Measurements from ENCODE around the gene PDP2. TPM values are rescaled to one million over a fixed set of nuclear protein-coding genes. Genes with fewer than 3 reads are reported as not detected.

PDP2 gene
- total and polyA plus RNA-seq, 9 of the 15 experiments (the other 6 are each of a cell fraction or from before 2014, with no cell fraction given) = 2.5 to 24.3 (median 7.2) TPM

GRCh38 chr16:66900721-66901441 lies 20.6 kb downstream of the PDP2 start (continued):
- TF ChIP-seq MLX (CRISPR knock-in tag; conservative IDR thresholded peaks at IDR 0.05) (no peak), ZNF133 (CRISPR knock-in tag; IDR thresholded peaks at IDR 0.05) (no peak), ZKSCAN8 (CRISPR knock-in tag; IDR thresholded peaks at IDR 0.05) (no peak), MAZ (CRISPR knock-in tag; conservative IDR thresholded peaks at IDR 0.05 in 1 of 2, IDR thresholded peaks at IDR 0.05 in 1 of 2) (0 out of 4 replicates have a peak, but pooled peaks of 1 of the 2 experiments have one; percentile 13), ZNF175 (CRISPR knock-in tag; IDR thresholded peaks at IDR 0.05; ENCODE audit: low read depth) (no peak), MEF2D (tag; conservative IDR thresholded peaks at IDR 0.05; ENCODE audit: low read depth) (0 out of 2 replicates have a peak, but pooled peaks have one; percentile 39), ZKSCAN1 (IDR thresholded peaks at IDR 0.05; ENCODE audit: low read depth, low read length) (no peak), FOXP1 (CRISPR knock-in tag; IDR thresholded peaks at IDR 0.05) (no peak), STAG1 (CRISPR knock-in tag; IDR thresholded peaks at IDR 0.05; ENCODE audit: borderline replicate concordance) (no peak), NFXL1 (CRISPR knock-in tag; IDR thresholded peaks at IDR 0.05) (no peak), HINFP (tag; conservative IDR thresholded peaks at IDR 0.05; ENCODE audit: low read depth) (no peak), MCM5 (IDR thresholded peaks at IDR 0.05; ENCODE audit: low read depth) (no peak), UBTF (IDR thresholded peaks at IDR 0.05; ENCODE audit: borderline replicate concordance in 1 of 2, low read depth in 2 of 2, low read length in 2 of 2) (no peak), MAX (CRISPR knock-in tag; IDR thresholded peaks at IDR 0.05) (no peak), ZNF696 (CRISPR knock-in tag; conservative IDR thresholded peaks at IDR 0.05) (no peak), TRIM24 (IDR thresholded peaks at IDR 0.05) (no peak), MECOM (CRISPR knock-in tag; IDR thresholded peaks at IDR 0.05) (no peak), E2F6 (IDR thresholded peaks at IDR 0.05; ENCODE audit: borderline replicate concordance in 1 of 2, extremely low read depth in 1 of 2, insufficient read depth in 1 of 2, insufficient read length in 1 of 2, low read depth in 1 of 2, low read length in 1 of 2, poor library complexity in 1 of 2, severe bottlenecking in 1 of 2) (no peak)

Data from K562 (cell line).